ENCODE data around the gene PHF21A.

GRCh38 chr11:46114378-46114777 lies 6.9 kb downstream of the PHF21A start:
- TF ChIP-seq CTCF (IDR thresholded peaks at IDR 0.05; ENCODE audit: insufficient read depth, low read depth, low read length): no peak
- no peak for TF ChIP-seq EZH2 (IDR thresholded peaks at IDR 0.05; ENCODE audit: insufficient read depth, low read length)

Measured in astrocyte (in vitro differentiated cells and primary cell).